ENCODE measurements around the gene LUC7L.

- no peak for TF ChIP-seq POLR2AphosphoS5 (IDR thresholded peaks at IDR 0.05)
- TF ChIP-seq EP300 (IDR thresholded peaks at IDR 0.05): no peak
- no peak for TF ChIP-seq POLR2A (IDR thresholded peaks at IDR 0.05)
Observed at GRCh38 chr16:259814-260253, 30.6 kb upstream of the LUC7L start.

All from upper lobe of left lung (tissue), 4 donors.